Nephron (organoid): ENCODE measurements around the gene METRNL.

Experiments used
- H3K27ac Mint-ChIP-seq, 3 experiments: 2 replicates each; pipeline ENCODE4 v1.8.0; 2020; ENCODE audit warnings: mixed read lengths in 3 of 3, mild to moderate bottlenecking in 2 of 3, moderate library complexity in 1 of 3
- H3K27me3 Mint-ChIP-seq: 2 replicates; pipeline ENCODE4 v1.8.0; 2021; ENCODE audit warnings: low read depth, mild to moderate bottlenecking, moderate library complexity, mixed read lengths
- H3K36me3 Mint-ChIP-seq: 2 replicates; pipeline ENCODE4 v1.8.0; 2020; ENCODE audit warnings: low read depth, mixed read lengths
- H3K4me1 Mint-ChIP-seq: 2 replicates; pipeline ENCODE4 v1.8.0; 2020; ENCODE audit warnings: mixed read lengths
- H3K4me3 Mint-ChIP-seq, 3 experiments: 2 replicates each; pipeline ENCODE4 v1.8.0; 2020; ENCODE audit warnings: mild to moderate bottlenecking in 3 of 3, mixed read lengths in 3 of 3, moderate library complexity in 2 of 3
- H3K9me3 Mint-ChIP-seq: 2 replicates; pipeline ENCODE4 v1.8.0; 2020; ENCODE audit warnings: mixed read lengths
- CTCF ChIP-seq, 3 experiments: fragments of 200-600 bp; sonication (generic); IDR thresholded peaks; one replicate each; pipeline ENCODE4 v1.5.0; 2021; ENCODE audit warnings: antibody characterized with exemption in 3 of 3; ENCODE audit not compliant: unreplicated experiment in 3 of 3

Gene METRNL

GRCh38 chr17:83109793-83110645 is 30.6 kb downstream of the METRNL start:
- Mint-ChIP-seq H3K27me3 (peaks cover 30% of the 10 kb centered on the region), H3K36me3 (no peaks in the 10 kb centered on the region), H3K4me3 (peak overlapping the region in 2 of 3 experiments; percentile 53 to 61), H3K4me1 (peaks cover 40% of the 10 kb centered on the region), H3K9me3 (peaks cover 4% of the 10 kb centered on the region), H3K27ac (peak overlapping the region; percentile 67 to 73 (median 70))
- TF ChIP-seq CTCF (IDR thresholded peaks at IDR 0.05; ENCODE audit: unreplicated experiment in 3 of 3), result no peak

- peaks cover 4% of the 10 kb centered on the region for H3K9me3 Mint-ChIP-seq
- no peak for TF ChIP-seq CTCF (IDR thresholded peaks at IDR 0.05; ENCODE audit: unreplicated experiment in 3 of 3)
Measured at GRCh38 chr17:83110735-83111134, 31.3 kb downstream of the METRNL start.

DNA sequence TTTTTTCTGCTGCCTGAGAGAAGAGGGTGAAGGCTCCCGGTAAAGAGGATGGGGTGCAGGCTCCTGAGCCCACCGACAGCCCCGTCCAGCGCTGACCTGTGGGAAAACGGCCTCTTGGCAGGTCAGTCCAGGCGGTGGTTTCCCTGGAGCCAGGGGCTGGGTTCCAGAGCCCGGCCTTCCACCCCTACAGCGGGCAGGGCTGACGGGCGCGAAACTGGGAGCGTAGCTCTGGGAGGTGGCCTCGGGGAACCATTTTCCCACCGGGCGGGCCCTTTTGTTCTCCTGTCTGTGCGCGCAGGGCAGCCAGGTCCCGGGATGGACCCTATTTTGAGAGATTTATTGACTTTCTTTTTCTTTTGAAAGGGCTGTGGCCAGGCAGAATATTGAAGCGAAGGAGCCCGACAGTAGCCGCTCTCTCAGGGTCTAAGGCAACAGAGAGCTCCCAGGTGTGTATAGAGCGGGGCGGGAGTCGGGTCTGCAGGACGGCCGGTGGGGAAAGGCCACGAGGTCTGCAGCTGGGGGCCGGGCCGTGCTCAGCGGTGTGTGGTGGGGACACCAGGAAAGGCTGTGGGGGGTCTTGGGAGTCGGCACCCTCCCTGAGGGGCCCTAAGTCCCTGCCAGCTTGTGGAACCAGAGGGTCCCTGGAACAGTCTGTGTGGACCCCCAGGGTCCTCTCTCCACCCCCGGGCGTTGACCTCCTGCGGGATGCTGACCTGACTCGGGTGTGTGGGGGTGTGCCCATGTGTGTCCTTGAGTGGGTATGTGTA is 32.3 kb downstream of the METRNL start:
- no peak overlapping the region for H3K4me3 Mint-ChIP-seq
- H3K27ac Mint-ChIP-seq, result peak overlapping the region in 1 of 3 experiments; percentile 13
- H3K9me3 Mint-ChIP-seq, result peaks cover 4% of the 10 kb centered on the region
- peaks cover 33% of the 10 kb centered on the region for H3K27me3 Mint-ChIP-seq
- H3K4me1 Mint-ChIP-seq, result peaks cover 30% of the 10 kb centered on the region
- no peak for TF ChIP-seq CTCF (IDR thresholded peaks at IDR 0.05; ENCODE audit: unreplicated experiment in 3 of 3)
- H3K36me3 Mint-ChIP-seq, result no peaks in the 10 kb centered on the region

More at GRCh38 chr17:83110735-83111134, 31.3 kb downstream of the METRNL start:
- Mint-ChIP-seq H3K4me3 (peak overlapping the region; percentile 46 to 61 (median 53)), H3K27me3 (peaks cover 30% of the 10 kb centered on the region), H3K4me1 (peaks cover 39% of the 10 kb centered on the region), H3K36me3 (no peaks in the 10 kb centered on the region), H3K27ac (peak overlapping the region; percentile 67 to 73 (median 70))

- no peak for TF ChIP-seq CTCF (IDR thresholded peaks at IDR 0.05; ENCODE audit: unreplicated experiment in 3 of 3)
- peaks cover 29% of the 10 kb centered on the region for H3K4me1 Mint-ChIP-seq
- no peak overlapping the region for H3K4me3 Mint-ChIP-seq
- H3K9me3 Mint-ChIP-seq, result peaks cover 4% of the 10 kb centered on the region
- H3K27me3 Mint-ChIP-seq, result peaks cover 44% of the 10 kb centered on the region
- no peaks in the 10 kb centered on the region for H3K36me3 Mint-ChIP-seq
- H3K27ac Mint-ChIP-seq, result no peak overlapping the region
Measured at GRCh38 chr17:83113381-83113780, 34.0 kb downstream of the METRNL start.

DNA sequence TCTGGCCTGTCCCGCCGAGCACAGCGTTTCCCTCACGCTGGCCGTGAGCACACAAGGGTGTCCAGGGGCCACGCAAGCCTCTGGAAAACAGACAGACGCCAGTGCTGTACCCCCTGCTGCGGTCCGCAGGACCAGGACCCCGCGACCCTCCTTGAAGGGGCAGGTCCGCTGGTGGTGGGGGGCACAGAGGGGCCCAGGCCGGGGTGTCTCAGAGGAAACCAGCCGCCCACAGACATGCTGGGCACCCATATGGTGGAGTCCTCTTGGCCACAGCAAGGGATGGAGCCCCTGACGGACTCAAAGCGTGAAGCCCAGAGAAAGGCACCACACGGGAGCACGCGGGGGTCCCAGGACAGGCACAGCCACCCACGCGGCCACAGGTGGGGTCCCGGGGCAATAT is 34.4 kb downstream of the METRNL start:
- peaks cover 46% of the 10 kb centered on the region for H3K27me3 Mint-ChIP-seq
- TF ChIP-seq CTCF (IDR thresholded peaks at IDR 0.05; ENCODE audit: unreplicated experiment in 3 of 3), result no peak
- no peak overlapping the region for H3K27ac Mint-ChIP-seq
- peaks cover 3% of the 10 kb centered on the region for H3K9me3 Mint-ChIP-seq
- peaks cover 31% of the 10 kb centered on the region for H3K4me1 Mint-ChIP-seq
- H3K36me3 Mint-ChIP-seq, result no peaks in the 10 kb centered on the region
- H3K4me3 Mint-ChIP-seq, result no peak overlapping the region
